Spleen (tissue), 11 donors: ENCODE measurements around the gene TARP.

Experiments used
- DNase-seq: peaks from one replicate; pipeline ENCODE4 v3.0.0-alpha.2; 2020
- H3K27ac ChIP-seq, 8 donors: fragments of 200-600 bp; sonication (generic) in 7 of 8; 1 replicate in 4 of 8; 2 replicates in 4 of 8; pipeline versions ENCODE4 v1.5.0 to v1.8.0; 2016 to 2021; ENCODE audit warnings: inconsistent platforms in 4 of 8, mild to moderate bottlenecking in 4 of 8, moderate library complexity in 1 of 8
- H3K27me3 ChIP-seq, 7 donors: fragments of 200-600 bp; sonication (generic) in 6 of 7; replicated peaks in 1 of 7; 1 replicate in 4 of 7; 2 replicates in 3 of 7; pipeline versions ENCODE4 v1.5.0 to v1.8.0; 2016 to 2021; ENCODE audit warnings: inconsistent platforms in 3 of 7, mild to moderate bottlenecking in 1 of 7
- H3K36me3 ChIP-seq, 6 donors: fragments of 200-600 bp; sonication (generic) in 5 of 6; 1 replicate in 4 of 6; 2 replicates in 2 of 6; pipeline versions ENCODE4 v1.5.0 to v1.8.0; 2016 to 2021; ENCODE audit warnings: inconsistent platforms in 2 of 6
- H3K4me1 ChIP-seq, 6 donors: fragments of 200-600 bp; sonication (generic) in 5 of 6; 1 replicate in 3 of 6; 2 replicates in 3 of 6; pipeline versions ENCODE4 v1.5.0 to v1.8.0; 2016 to 2021; ENCODE audit warnings: inconsistent platforms in 3 of 6
- H3K4me3 ChIP-seq, 8 donors: fragments of 200-600 bp; sonication (generic) in 7 of 8; 1 replicate in 4 of 8; 2 replicates in 4 of 8; pipeline versions ENCODE4 v1.5.0 to v1.8.0; 2016 to 2021; ENCODE audit warnings: inconsistent platforms in 4 of 8, mild to moderate bottlenecking in 4 of 8, moderate library complexity in 2 of 8
- H3K9me3 ChIP-seq, 8 donors: fragments of 200-600 bp; sonication (generic) in 7 of 8; 1 replicate in 4 of 8; 2 replicates in 4 of 8; pipeline versions ENCODE4 v1.5.0 to v1.8.0; 2016 to 2021; ENCODE audit warnings: inconsistent platforms in 4 of 8
- CTCF ChIP-seq, 11 experiments: fragments of 200-600 bp in 7 of 11; fragments of 450-650 bp in 4 of 11; sonication (generic) in 4 of 11; IDR thresholded peaks in 8 of 11; conservative IDR thresholded peaks in 3 of 11; 1 replicate in 7 of 11; 2 replicates in 4 of 11; pipeline versions ENCODE4 v1.4.0 to v1.8.0; 2016 to 2021; ENCODE audit warnings: antibody characterized with exemption in 11 of 11, inconsistent platforms in 4 of 11, mild to moderate bottlenecking in 1 of 11
- POLR2A ChIP-seq, 3 donors: fragments of 450-650 bp; IDR thresholded peaks; one replicate each; pipeline ENCODE4 v1.5.1; 2017; ENCODE audit warnings: antibody characterized with exemption in 3 of 3, mild to moderate bottlenecking in 1 of 3
- POLR2AphosphoS5 ChIP-seq, 3 donors: sonication (generic); formaldehyde crosslinking; IDR thresholded peaks; one replicate each; pipeline ENCODE4 v1.5.1; 2017; ENCODE audit warnings: antibody characterized with exemption in 3 of 3
- WGBS, 5 donors: extraction: QIAGEN DNeasy Blood & Tissue Kit in 3 of 5; methylation state at CpG; one replicate each; pipeline versions ENCODE4 v1.1.5 to v1.1.7; 2013 to 2018; 5-methylcytosine and 5-hydroxymethylcytosine counted together
- intact Hi-C: fragments of 100-400 bp; cut with DNase I; formaldehyde crosslinking; loops from one replicate; pipeline ENCODE4 v1.15.0; 2023; ENCODE audit warnings: low total_unique reads
- donor health status: healthy with polysubstance abuse.
- donor health status: DM: no; HTN: no; CAD: no; lungs with moderate emphysema.
- donor health status: DM: no; HTN: no; CAD: no.
- donor health status: Bipolar disorder and iron deficiency.
- donor health status: healthy.
- donor health status: DM: no; HTN: no; CAD: no.
- donor health status: DM: yes; HTN: yes; CAD: no.

Gene TARP

GRCh38 chr7:38229884-38230642 is 43.4 kb downstream of the TARP start:
- H3K9me3 ChIP-seq, result no peaks in the 10 kb centered on the region
- no peak overlapping the region for H3K4me3 ChIP-seq
- no peaks in the 10 kb centered on the region for H3K27me3 ChIP-seq
- H3K27ac ChIP-seq, result peak overlapping the region in 4 of 8 donors; percentile 5 to 82 (median 75)
- H3K4me1 ChIP-seq, result peaks cover 0 to 80% (median 27%) of the 10 kb centered on the region in 6 donors
- intact Hi-C loops, result no loop called here
- WGBS, 5 donors, result 79 to 87% (median 84%) methylated on average over 6 of the region's 6 CpGs
- DNase-seq, result no peak
- peaks cover 0 to 61% (median 25%) of the 10 kb centered on the region in 6 donors for H3K36me3 ChIP-seq
- no peak for TF ChIP-seq POLR2AphosphoS5 (IDR thresholded peaks at IDR 0.05)
- no peak for TF ChIP-seq POLR2A (IDR thresholded peaks at IDR 0.05)
- TF ChIP-seq CTCF (IDR thresholded peaks at IDR 0.05 in 8 of 11, conservative IDR thresholded peaks at IDR 0.05 in 3 of 11), result no peak

GRCh38 chr7:38229386-38229785 is 44.0 kb downstream of the TARP start:
- no peaks in the 10 kb centered on the region for H3K27me3 ChIP-seq
- H3K36me3 ChIP-seq, result peaks cover 0 to 66% (median 25%) of the 10 kb centered on the region in 6 donors
- intact Hi-C loops, result no loop called here
- no peaks in the 10 kb centered on the region for H3K9me3 ChIP-seq
- no peak for DNase-seq
- TF ChIP-seq CTCF (IDR thresholded peaks at IDR 0.05 in 8 of 11, conservative IDR thresholded peaks at IDR 0.05 in 3 of 11) (no peak), POLR2AphosphoS5 (IDR thresholded peaks at IDR 0.05) (no peak), POLR2A (IDR thresholded peaks at IDR 0.05) (no peak)
- 83 to 86% (median 86%) methylated on average over 6 of the region's 6 CpGs for WGBS, 5 donors
- H3K4me1 ChIP-seq, result peaks cover 0 to 77% (median 22%) of the 10 kb centered on the region in 6 donors
- no peak overlapping the region for H3K4me3 ChIP-seq
- H3K27ac ChIP-seq, result peak overlapping the region in 4 of 8 donors; percentile 23 to 82 (median 75)

- Histone ChIP-seq H3K36me3 (peaks cover 0 to 85% (median 33%) of the 10 kb centered on the region in 6 donors), H3K4me1 (peaks cover 8 to 71% (median 14%) of the 10 kb centered on the region in 6 donors), H3K9me3 (no peaks in the 10 kb centered on the region), H3K27ac (peak overlapping the region in 4 of 8 donors; percentile 18 to 79 (median 57)), H3K27me3 (no peaks in the 10 kb centered on the region), H3K4me3 (no peak overlapping the region)
- TF ChIP-seq POLR2AphosphoS5 (IDR thresholded peaks at IDR 0.05) (no peak), CTCF (IDR thresholded peaks at IDR 0.05 in 8 of 11, conservative IDR thresholded peaks at IDR 0.05 in 3 of 11) (no peak)
- intact Hi-C loops, result no loop called here
- 72 to 86% (median 79%) methylated on average over 5 of the region's 5 CpGs for WGBS, 5 donors
- no peak for DNase-seq
Measured at GRCh38 chr7:38224392-38224791, 49.0 kb downstream of the TARP start.

- peaks cover 0 to 85% (median 34%) of the 10 kb centered on the region in 6 donors for H3K36me3 ChIP-seq
- H3K27ac ChIP-seq, result peak overlapping the region in 7 of 8 donors; percentile 10 to 79 (median 70)
- WGBS, 5 donors, result 87 to 92% (median 89%) methylated on average over 2 of the region's 2 CpGs
- no peak for DNase-seq
- TF ChIP-seq POLR2A (IDR thresholded peaks at IDR 0.05) (no peak), CTCF (IDR thresholded peaks at IDR 0.05 in 8 of 11, conservative IDR thresholded peaks at IDR 0.05 in 3 of 11) (no peak), POLR2AphosphoS5 (IDR thresholded peaks at IDR 0.05) (no peak)
- intact Hi-C loops, result loop anchor here (2.0 kb wide), 1 partner anchor 117 kb away; no protein-coding TSS in a partner anchor
- H3K27me3 ChIP-seq, result no peaks in the 10 kb centered on the region
- H3K9me3 ChIP-seq, result no peaks in the 10 kb centered on the region
- H3K4me3 ChIP-seq, result no peak overlapping the region
- peaks cover 8 to 77% (median 16%) of the 10 kb centered on the region in 6 donors for H3K4me1 ChIP-seq
Measured at GRCh38 chr7:38223306-38223705, 50.1 kb downstream of the TARP start.
